ENCODE measurements around the gene LMAN2.
"Not testable (repeated sequence)": the region's sequence is repeated elsewhere in the genome, so short reads cannot be mapped to it uniquely, and the experiment has no call there.

Gene LMAN2

GRCh38 chr5:177378884-177379883 is 27.7 kb upstream of the LMAN2 start:
- no peak for DNase-seq

GRCh38 chr5:177377851-177378776 is 26.6 kb upstream of the LMAN2 start:
- no peak for DNase-seq

- DNase-seq, result no peak
Observed at GRCh38 chr5:177376107-177376506, 24.6 kb upstream of the LMAN2 start.

- not testable (repeated sequence) for DNase-seq
Observed at GRCh38 chr5:177375516-177375915, 24.0 kb upstream of the LMAN2 start.

GRCh38 chr5:177374211-177374610 is 22.7 kb upstream of the LMAN2 start:
- DNase-seq, result no peak

- DNase-seq, result no peak
Observed at GRCh38 chr5:177373806-177374205, 22.3 kb upstream of the LMAN2 start.

GRCh38 chr5:177372910-177373309 is 21.4 kb upstream of the LMAN2 start:
- DNase-seq, result no peak

GRCh38 chr5:177372034-177372896 is 20.8 kb upstream of the LMAN2 start:
- no peak for DNase-seq

- no peak for DNase-seq
Observed at GRCh38 chr5:177371120-177372033, 19.9 kb upstream of the LMAN2 start.

- no peak for DNase-seq
Observed at GRCh38 chr5:177370488-177371119, 19.1 kb upstream of the LMAN2 start.

GRCh38 chr5:177369645-177370440 is 18.4 kb upstream of the LMAN2 start:
- DNase-seq, result no peak

GRCh38 chr5:177368869-177369644 is 17.6 kb upstream of the LMAN2 start:
- no peak for DNase-seq

GRCh38 chr5:177367981-177368868 is 16.8 kb upstream of the LMAN2 start:
- DNase-seq, result no peak

GRCh38 chr5:177367323-177367848 is 15.9 kb upstream of the LMAN2 start:
- no peak for DNase-seq

GRCh38 chr5:177366528-177367322 is 15.3 kb upstream of the LMAN2 start:
- DNase-seq, result no peak

- DNase-seq, result no peak
Observed at GRCh38 chr5:177365845-177366527, 14.5 kb upstream of the LMAN2 start.
